GM19328 (cell line): ENCODE results near the gene NANS.
"Not testable (repeated sequence)": the region's sequence is repeated elsewhere in the genome, so short reads cannot be mapped to it uniquely, and the experiment has no call there.

ENCODE experiments used
- ATAC-seq: cut with Tn5 transposase; IDR thresholded peaks from one replicate; pipeline ENCODE4 v1.9.1; 2021; ENCODE audit warnings: mild to moderate bottlenecking, moderate library complexity; ENCODE audit not compliant: unreplicated experiment

The NANS gene

DNA sequence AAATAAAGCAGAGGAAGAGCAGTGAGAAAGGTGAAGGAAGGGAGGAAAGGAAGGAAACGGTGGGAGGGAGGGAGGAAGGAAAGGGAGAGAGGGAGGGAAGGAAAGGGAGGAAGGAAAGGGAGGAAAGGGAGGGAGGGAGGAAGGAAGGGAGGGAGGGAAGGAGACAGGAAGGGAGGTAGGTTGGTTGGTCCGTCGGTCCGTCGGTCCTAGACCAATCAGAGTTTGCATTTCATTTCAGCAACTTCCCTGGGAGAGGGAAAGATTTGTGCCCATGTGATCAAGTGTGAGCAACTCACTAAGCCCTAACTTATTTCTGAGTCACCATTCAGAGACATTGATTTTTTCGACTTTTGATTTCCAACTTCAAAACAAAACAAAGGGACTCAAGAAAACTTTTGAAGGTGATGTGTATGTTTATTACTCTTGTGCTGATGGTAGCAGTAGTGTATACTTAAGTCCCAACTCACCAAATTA lies 18.8 kb downstream of the NANS start:
- no peak for ATAC-seq

DNA sequence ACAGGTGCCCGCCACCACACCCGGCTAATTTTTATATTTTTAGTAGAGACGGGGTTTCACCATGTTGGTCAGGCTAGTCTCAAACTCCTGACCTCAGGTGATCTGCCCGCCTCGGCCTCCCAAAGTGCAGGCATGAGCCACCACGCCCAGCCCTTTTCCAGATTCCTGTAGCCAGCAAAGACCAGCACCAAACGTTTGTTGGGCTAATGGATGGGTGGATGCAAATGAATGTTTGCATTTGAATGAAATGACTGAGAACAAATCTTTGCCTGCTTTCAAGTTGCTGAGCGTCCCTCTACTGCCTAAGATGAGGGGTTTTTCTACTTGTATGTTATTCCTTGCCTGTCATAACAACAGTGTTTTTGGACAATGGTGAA lies 20.0 kb downstream of the NANS start:
- ATAC-seq = not testable (repeated sequence)

DNA sequence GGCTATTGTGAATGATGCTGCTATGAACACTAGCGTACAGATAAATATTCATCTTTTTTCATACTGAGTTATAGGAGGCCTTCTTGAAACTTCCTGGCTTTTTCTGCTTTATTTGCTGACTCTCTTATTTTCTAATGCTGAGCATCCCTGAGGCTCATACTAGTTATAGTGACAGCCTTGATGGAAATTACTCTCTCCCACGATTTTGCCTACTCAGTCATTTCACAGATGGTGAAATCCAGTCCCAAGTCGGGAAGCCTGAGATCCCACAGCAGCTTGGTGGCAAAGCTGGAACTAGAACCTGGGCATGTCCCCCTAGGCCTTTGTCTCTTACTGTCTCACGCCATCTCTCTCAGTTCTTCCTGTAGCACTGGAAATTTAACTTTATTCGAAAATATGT lies 22.4 kb downstream of the NANS start:
- no peak for ATAC-seq

DNA sequence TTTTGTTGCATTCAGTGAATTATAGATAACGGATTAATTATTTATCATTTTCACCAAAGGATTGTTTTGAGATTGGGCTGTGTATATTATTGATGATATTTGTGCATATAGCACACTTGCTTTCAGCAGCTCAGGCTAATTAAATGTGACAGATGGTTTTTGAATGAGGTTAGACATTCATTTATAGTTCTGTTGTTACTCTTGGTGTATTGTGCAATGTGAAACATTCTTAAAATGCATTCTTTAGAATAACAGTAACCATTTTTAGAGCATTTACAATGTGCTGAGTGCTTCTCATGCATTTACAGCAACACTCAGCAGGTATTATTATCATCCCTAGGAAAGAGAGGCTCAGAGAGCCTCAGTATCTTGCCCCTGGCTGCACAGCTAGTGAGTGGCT lies 23.8 kb downstream of the NANS start:
- ATAC-seq = no peak

DNA sequence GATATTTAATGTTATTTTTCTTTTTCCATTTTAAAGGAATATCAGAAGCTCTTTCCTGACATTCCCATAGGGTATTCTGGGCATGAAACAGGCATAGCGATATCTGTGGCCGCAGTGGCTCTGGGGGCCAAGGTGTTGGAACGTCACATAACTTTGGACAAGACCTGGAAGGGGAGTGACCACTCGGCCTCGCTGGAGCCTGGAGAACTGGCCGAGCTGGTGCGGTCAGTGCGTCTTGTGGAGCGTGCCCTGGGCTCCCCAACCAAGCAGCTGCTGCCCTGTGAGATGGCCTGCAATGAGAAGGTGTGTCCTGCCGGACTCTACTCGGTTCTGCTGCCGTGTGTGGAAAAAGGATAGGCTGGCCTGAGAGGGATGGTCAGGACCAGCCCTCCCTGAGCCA lies 24.2 kb downstream of the NANS start:
- ATAC-seq = no peak

DNA sequence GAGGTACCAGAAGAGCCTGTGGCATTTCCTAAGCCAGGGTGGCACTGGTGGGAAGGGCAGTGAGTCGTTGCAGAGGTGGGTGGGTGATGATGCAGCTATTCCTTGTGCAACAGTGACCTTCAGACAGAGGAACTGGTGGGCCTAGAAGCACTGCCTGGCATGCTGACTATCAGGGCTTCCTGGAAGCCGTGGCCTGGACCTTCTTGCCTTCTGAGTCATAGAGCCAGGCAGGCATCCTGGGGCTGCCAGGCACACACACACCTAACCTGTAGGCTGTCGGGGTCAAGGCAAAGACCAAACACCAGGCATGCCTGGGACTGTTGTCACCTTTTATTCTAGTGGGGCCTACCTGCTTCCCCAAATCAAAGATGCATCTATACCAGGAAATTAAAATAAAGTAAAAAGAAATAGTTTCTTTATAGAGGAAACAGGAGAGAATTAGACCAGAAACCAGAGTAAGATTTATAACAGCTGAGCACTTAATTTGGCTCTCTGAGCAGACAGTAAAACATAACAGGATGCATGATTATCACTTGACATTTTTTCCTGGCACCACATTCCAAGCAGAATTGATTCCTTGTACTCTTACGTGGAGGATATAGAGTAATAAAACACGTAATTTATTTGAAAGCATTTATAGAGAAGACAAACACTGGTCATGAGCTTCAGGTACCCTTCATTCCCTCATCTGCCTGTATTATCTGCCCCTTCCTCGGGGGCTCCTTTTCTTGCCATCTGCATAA lies 25.1 kb downstream of the NANS start:
- ATAC-seq = no peak

DNA sequence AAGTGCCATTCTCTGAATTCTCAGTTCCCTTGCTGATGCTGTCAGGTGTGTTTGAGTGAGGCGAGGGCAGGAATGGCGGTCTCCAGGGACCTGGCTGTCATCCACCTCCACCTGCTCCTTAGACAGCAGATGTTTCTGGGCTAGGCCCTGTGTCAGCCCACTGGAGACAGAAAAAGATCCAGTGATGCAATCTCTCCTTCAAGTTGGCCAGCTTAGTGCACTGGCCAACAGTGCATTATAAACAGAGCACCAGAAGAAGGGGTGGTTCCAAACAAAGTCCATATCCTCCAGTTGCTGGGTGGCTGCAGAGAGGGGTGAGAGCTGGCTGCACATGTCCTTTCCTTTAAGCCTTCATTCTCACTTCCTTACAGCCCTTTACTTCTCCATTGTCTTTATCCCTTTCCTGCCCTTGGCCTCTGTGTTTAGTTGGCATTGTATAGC lies 26.5 kb downstream of the NANS start:
- ATAC-seq = no peak

DNA sequence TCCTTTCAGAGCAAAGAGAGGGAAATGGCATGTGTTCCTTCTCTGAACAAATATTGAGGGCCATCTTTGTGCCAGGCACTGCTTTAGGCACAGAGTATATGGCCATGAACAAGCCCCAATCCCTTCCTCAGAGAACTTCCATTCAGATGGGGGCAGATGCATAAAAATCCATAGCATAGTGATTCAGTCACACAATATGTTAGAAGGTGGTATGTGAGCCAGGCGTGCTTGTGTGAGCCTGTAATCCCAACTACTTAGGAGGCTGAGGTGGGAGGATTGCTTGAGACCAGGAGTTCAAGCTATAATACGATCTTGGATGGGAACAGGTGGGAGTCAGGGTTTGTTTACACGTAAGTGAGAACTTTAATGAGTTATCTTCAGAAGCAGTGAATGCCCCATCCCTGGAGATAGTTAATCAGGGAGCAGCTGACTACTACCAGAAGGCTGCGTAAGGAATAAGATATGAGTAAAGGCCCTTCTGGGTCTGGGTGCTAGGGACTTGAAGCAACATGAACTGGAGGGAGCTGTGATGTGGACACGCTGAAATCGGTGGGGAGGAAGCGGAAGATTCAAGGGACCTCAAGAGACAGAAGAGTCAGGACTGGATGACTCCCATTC lies 27.1 kb downstream of the NANS start:
- ATAC-seq = no peak

DNA sequence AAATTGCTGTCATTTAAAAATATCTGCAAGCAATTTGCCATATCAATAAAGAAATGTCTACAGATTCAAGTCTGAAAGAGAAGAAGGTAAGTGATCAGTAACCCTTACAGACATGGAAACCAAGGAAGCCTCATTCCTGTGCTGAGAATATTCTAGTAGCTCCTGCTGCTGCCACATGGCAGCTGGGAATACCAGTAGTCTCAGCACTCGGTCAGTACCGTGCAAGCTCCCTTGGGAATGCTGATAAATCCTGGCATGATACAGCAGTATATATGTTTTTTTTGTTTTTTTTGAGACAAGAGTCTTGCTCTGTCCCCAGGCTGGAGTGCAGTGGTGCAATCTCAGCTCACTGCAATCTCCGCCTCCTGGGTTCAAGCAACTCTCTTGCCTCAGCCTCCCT lies 27.9 kb downstream of the NANS start:
- no peak for ATAC-seq

DNA sequence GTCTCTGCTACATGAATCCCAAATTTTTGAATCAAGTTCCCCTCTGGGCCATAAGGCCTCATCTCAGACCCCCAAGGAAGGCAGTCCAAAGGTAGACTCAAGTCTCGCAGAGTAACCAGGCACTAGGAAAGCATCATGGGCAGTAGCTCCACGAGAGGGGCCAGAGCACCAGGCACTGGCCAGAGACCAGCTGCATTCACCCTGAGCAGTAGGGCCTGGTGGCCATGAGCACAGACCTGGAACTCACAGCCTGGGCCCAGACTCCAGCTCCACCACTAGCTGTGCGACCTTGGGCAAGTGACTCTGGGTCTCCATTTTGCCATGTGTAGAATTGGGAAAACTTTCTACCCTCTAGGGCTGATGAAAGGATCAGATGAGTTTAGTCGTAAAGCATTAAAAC lies 28.5 kb downstream of the NANS start:
- ATAC-seq = no peak

DNA sequence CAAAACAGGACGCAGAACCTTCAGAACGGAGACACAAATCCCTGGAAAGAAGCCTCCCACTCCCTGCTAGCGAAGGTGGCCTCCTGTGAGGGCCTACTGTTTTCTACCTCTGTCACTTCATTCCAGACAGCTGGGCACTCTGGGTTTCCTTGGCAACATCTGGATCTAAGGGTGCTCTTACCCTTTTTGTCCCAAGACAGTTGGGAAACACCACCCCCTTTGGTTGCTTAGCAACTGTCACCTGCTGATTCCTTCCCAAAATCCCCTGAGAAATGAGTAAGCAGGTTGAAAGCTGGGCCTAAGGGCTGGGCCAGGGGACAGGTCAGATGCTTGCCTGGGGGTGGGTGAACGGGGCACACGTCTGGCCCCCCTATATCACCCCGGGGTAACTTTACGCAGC lies 29.4 kb downstream of the NANS start:
- ATAC-seq = no peak

DNA sequence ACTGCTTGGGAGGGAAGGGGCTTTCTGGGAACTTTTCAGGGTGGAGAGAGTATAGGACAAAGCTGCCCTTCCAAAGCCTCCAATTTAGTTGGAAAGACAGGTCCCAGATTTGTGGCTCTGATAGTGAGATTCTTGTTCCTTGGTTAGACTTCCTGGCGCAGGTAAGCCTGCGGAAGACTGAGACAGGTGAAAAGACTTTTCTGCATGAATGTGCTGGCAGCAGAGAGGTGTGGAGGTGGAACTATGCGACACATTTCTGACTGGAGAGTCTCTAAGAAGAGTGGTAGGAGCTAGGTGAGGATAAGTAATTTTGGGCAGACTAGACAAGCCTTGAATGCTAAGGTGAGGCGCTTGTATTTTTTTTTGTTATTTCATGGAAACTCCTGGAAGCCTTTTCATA lies 29.9 kb downstream of the NANS start:
- no peak for ATAC-seq

DNA sequence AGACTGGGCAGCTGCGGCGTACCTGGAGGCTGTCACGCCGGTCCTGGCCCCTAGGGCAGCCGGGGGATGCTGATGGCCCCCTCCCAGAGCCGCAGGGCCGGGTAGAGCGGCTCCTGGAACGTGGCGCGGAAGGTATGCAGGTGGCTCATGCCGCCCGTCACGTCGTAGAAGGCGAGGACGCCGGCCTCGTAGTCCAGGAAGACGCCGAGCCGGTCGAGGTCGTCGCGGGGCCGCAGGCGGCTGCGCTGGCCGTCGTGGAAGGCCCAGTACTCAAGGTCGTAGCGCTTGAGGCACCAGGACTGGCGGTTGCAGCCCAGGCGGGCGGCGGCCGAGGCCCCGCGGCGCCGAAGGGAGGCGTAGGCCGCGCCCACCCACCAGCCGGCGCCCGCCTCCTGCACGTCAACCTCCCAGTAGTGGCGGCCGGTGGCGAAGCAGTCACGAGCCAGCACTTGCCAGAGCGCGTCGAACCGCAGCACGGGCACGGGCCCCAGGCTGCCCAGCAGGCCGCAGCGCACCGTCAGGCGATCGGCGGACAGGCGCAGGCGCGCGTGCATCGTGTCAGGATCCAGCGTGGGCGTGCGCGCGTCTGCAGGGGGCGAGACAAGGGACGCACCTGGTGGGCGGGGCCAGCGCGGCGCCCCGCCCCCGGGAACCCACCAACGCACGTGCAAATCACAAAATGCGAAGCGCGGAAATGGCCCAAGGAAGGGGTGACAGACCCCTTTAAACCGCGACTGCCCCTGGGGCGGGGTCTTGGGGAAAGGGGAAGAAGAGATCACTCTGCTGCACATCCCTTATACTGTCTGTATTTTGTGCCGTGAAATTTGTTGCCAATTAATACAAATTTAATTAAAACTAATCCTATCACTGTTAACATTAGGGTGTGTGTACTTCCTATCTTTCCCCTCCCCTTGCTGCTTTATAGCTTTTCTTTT lies 31.2 kb downstream of the NANS start:
- no peak for ATAC-seq

DNA sequence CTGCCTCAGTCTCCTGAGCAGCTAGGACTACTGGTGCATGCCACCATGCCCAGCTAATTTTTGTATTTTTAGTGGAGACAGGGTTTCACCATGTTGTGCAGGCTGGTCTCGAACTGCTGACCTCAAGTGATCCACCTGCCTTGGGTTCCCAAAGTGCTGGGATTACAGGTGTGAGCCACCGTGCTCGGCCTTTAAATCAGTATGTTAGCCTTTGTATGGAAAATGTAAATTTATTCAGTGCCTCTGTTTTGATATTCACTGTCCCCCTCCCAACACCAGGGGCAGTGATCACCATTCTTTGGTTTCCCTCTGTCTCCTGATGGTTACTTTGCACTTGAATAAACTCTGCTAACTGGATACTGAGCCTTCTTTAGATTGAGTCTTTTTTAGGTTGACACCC lies 34.1 kb downstream of the NANS start:
- ATAC-seq = not testable (repeated sequence)

DNA sequence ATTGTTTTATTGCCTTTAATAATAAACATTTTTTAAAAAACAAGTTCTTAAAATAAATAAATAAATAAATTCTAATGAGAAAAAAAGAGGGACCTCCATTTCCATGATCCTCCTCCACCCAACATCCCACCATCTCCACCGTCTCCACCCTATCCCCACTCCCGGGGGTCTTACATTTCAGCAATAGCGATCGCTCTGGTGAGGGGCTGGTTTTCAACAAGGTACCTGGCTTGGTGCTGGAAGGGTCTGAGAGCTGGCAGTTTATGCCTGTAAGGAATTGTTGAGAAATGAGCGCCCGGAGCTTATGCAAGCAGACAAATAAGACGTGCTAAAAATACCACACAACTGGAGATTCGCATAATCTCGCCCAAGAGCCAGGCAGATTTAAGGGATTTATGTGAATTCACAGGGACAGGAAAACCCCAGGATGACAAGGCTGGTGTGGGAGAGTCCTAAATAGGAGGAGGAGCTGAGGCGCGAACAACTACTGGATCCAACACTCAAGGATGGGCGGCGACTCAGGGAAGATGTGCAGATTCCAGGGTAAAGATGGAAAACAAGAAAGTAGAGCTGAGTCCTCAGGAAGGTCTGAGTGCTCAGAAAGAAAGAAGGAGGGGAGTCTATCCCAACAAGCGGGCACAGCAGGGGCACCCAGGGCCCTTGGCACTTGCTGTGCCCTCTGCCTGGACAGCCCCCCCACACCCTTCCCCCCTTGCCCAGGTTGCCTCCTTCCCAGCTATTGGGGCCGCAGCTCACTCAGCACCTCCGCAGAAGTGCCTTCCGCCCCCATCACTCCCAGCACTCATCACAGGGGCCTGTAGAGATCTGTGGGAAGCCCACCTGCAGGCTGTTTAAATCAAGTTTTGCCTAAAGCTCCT lies 35.4 kb downstream of the NANS start:
- no peak for ATAC-seq

DNA sequence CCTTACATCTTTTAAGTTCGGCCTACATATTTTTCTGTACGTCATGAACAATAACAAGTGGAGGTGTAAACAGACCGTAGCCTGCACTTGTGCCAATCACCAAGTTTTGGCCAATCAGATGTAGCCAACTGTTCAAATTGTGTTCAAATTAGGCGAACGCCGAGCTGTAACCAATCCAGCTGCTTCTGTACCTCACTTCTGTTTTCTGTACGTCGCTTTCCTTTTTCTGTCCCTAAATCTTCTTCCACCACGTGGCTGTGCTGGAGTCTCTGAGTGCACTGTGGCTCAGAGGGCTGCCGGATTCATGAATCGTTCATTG lies 36.0 kb downstream of the NANS start:
- ATAC-seq = no peak

DNA sequence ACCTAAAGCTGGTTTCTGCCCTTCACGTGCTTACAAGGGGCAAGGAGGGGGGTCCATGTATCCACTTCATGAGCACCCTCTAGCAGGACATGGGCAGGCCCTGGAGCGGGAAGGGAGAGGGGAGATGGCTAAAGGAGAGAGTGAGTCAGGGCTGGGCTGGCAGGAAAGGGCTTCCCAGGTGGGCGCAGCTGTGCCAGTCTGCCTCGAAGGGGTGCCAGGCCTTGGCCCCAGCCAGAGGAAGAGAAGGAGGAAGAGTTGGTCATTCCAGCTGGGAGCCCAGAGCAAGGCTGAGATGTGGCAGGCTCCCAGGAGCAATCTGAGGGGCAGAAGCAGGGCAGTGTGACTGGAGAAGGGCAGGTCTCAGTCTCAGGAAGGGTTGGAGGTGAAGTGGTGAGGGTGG lies 37.8 kb downstream of the NANS start:
- no peak for ATAC-seq

DNA sequence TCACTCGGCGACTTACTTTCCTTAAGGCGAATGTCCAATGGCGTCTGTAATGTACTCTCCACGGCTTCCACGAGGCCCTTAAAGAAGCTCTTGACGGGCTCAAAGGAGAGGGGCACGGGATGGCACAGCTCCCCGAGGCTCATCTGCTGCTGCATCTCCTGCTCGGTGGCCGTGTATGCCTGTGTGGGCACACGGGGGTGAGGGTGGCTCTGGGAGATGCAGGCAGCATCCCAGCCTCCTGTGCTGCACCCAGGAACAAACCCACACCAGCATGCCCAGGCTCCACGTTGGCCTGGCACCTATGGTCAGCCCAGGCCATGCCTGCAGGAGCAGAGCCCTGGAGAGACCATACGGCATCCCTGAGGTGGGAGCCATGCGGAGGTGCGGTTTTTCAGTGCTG lies 38.3 kb downstream of the NANS start:
- ATAC-seq = no peak

DNA sequence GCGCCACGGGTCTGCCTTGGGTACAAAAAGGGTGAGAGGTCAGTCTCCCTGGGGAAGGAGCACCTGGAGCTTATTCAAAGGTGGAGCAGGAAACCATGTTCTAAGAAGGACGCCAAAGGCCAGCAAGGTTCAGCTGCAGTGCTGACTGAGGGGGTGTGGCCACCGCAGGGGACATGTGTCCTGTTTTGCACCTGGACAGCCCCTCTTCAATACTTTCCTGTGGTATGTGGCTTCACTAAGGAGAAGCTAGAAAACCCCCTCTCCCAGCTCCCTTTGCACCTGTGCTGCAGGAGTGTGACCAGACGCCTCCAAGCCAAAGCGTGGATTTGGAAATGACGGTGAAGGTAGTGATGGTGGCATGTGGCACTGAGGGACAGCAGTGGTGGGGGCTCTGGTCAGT lies 38.9 kb downstream of the NANS start:
- ATAC-seq = no peak

DNA sequence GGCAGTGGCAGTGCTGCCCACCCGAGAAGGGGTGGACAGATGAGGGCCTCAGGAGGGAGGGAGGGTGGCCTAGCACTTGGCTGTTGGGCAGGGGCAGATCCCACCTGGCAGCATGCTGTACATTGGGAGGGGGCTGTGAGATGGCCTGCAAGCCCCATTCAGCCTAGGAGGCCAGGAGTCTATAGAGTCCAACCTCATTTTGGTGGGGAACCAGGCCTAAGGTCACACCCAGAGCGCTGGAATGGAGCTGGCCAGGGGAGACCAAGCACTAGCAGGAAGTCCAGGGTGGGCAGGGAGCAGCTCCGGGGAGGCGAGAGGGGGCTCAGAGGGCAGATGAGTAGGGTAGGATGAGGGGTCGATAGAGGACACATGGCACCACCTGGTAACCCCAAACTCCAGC lies 39.6 kb downstream of the NANS start:
- no peak for ATAC-seq

DNA sequence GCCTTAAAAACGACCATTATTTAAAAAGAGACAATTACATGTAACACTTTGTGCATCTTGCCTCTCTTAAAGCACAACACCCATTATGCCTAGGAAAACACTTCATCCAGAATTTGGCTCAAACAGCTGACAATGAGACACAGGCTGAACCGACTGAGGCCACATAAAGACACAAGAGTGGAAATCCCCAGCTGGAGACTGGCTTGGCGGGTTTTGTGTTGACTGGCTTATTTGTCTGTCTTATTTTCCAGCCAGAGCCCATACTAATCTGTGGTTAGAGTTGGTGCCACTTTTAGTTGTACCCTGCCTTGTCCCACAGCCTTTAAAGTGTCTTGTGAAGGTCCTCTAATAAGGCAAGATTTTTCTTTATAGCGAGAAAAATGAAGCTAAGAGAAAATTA lies 41.3 kb downstream of the NANS start:
- ATAC-seq = no peak
